HepG2 (cell line): ENCODE measurements around the gene AGXT. TPM values are rescaled to one million over a fixed set of nuclear protein-coding genes. Genes with fewer than 3 reads are reported as not detected.

Experiments used
- CEBPG ChIP-seq: IDR thresholded peaks from 2 replicates; pipeline ENCODE4 v1.6.1; 2016
- ISX ChIP-seq: sonication (generic); formaldehyde crosslinking; conservative IDR thresholded peaks from 2 replicates; pipeline ENCODE4 v1.5.0; 2020; ENCODE audit warnings: missing genetic modification reagents
- KLF15 ChIP-seq: sonication (generic); formaldehyde crosslinking; IDR thresholded peaks from 2 replicates; pipeline ENCODE4 v1.8.1; 2023; ENCODE audit warnings: borderline replicate concordance, mild to moderate bottlenecking, inconsistent platforms, missing genetic modification reagents, mixed read lengths
- SP1 ChIP-seq, 2 experiments: fragments of 450-650 bp in 1 of 2; sonication (generic) in 1 of 2; formaldehyde crosslinking in 1 of 2; IDR thresholded peaks; 2 replicates each; pipeline versions ENCODE4 v1.4.0 to v1.6.1; 2016 to 2020; ENCODE audit warnings: missing genetic modification reagents in 1 of 2
- TBX2 ChIP-seq: sonication (generic); formaldehyde crosslinking; IDR thresholded peaks from 2 replicates; pipeline ENCODE4 v1.5.0; 2020; ENCODE audit warnings: missing genetic modification reagents, mild to moderate bottlenecking, borderline replicate concordance
- ZNF232 ChIP-seq: sonication (generic); formaldehyde crosslinking; IDR thresholded peaks from 2 replicates; pipeline ENCODE4 v1.4.0; 2020; ENCODE audit warnings: missing genetic modification reagents, borderline replicate concordance
- ZNF281 ChIP-seq: sonication (generic); formaldehyde crosslinking; IDR thresholded peaks from 2 replicates; pipeline ENCODE4 v1.4.0; 2020; ENCODE audit warnings: missing genetic modification reagents, borderline replicate concordance
- ZNF704 ChIP-seq: sonication (generic); formaldehyde crosslinking; IDR thresholded peaks from 2 replicates; pipeline ENCODE4 v1.8.1; 2023; ENCODE audit warnings: mild to moderate bottlenecking, inconsistent platforms, moderate library complexity, missing genetic modification reagents, borderline replicate concordance
- polyA plus RNA-seq, 8 experiments: library from polyadenylated mRNA; depleted of rRNA in 3 of 8; stranded (reverse) in 7 of 8; unstranded in 1 of 8; fragments of >200 nt; fragmentation: Illumina TruSeq in 4 of 8; extraction: Trizol in 4 of 8; gene quantifications; 2 replicates each; pipeline versions ENCODE4 v1.2.1 to v1.2.3, GENCODE V29; 2011 to 2016; ENCODE audit warnings: low read depth in 4 of 8, missing spikeins in 1 of 8, mixed read lengths in 1 of 8; ENCODE audit not compliant: insufficient read depth in 1 of 8
- total RNA-seq, 5 experiments: library from RNA; depleted of rRNA; stranded (reverse); fragments of >200 nt; fragmentation: Illumina TruSeq; extraction: Trizol; gene quantifications; 2 replicates each; pipeline ENCODE4 v1.2.3, GENCODE V29; 2016; ENCODE audit warnings: low read depth in 1 of 5

The AGXT gene
- total and polyA plus RNA-seq, 2 of the 13 experiments (the other 11 are each of a cell fraction or from before 2014, with no cell fraction given) = 41.9 to 96.1 TPM

GRCh38 chr2:240898108-240898730 lies 29.6 kb downstream of the AGXT start (continued):
- TF ChIP-seq ZNF281 (no peak), ZNF704 (CRISPR knock-in tag) (no peak), TBX2 (CRISPR knock-in tag) (0 out of 2 replicates have a peak, but pooled peaks have one; percentile 5), CEBPG (CRISPR knock-in tag) (no peak), KLF15 (CRISPR knock-in tag) (no peak), ZNF232 (CRISPR knock-in tag) (no peak), ISX (CRISPR knock-in tag) (no peak), SP1 (IDR thresholded peaks at IDR 0.05) (no peak), SP1 (CRISPR knock-in tag; IDR thresholded peaks at IDR 0.05) (no peak)
